C4-2B (cell line): ENCODE results near the gene AP4B1.

Experiments used
- CTCF ChIP-seq: fragments of 450-650 bp; conservative IDR thresholded peaks from 2 replicates; pipeline ENCODE4 v1.5.1; 2017; ENCODE audit warnings: mild to moderate bottlenecking
- ZFX ChIP-seq: fragments of 450-650 bp; IDR thresholded peaks from 2 replicates; pipeline ENCODE4 v1.6.1; 2017

- no peak for TF ChIP-seq CTCF
- no peak for TF ChIP-seq ZFX
These were observed 32.9 kb downstream of the AP4B1 start, which contains the start of gene PTPN22 for GRCh38 chr1:113871597-113872113.
